ENCODE measurements around the gene TSEN15. TPM values are rescaled to one million over a fixed set of nuclear protein-coding genes. Genes with fewer than 3 reads are reported as not detected.

The TSEN15 gene
- total RNA-seq, 1 donor from 2014 or later = 32.9 TPM

GRCh38 chr1:184052194-184052559 is 647 bp downstream of the TSEN15 start:
- TF ChIP-seq CTCF (conservative IDR thresholded peaks at IDR 0.05; ENCODE audit: low read depth, low read length) = no peak

DNA sequence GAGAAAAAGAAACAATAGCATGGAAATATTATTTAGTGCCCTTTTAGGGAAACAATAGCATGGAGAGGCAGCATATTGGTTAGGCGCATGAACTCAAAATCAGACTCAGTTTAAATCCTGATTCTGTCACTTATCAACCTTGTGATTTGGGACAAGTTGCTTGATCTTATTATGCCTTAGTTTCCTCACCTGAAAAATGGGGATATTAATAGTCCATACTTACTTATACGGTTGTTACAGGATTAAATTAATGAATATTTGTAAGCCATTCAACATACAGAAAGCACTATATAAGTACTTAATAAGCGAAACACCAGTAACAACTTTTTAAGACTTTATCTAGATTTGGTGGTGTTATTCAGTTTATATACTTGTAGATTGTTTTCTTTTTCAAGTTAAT is 1.2 kb downstream of the TSEN15 start:
- peak overlapping the region; percentile 94 for H3K4me3 ChIP-seq (ENCODE audit: low read depth, low read length)
- no peak for TF ChIP-seq CTCF (conservative IDR thresholded peaks at IDR 0.05; ENCODE audit: low read depth, low read length)
- no peak for DNase-seq (ENCODE audit: low read depth)

More at GRCh38 chr1:184052194-184052559, 647 bp downstream of the TSEN15 start:
- peak overlapping the region; percentile 94 for H3K4me3 ChIP-seq (ENCODE audit: low read depth, low read length)
- no peak for DNase-seq (ENCODE audit: low read depth)

DNA sequence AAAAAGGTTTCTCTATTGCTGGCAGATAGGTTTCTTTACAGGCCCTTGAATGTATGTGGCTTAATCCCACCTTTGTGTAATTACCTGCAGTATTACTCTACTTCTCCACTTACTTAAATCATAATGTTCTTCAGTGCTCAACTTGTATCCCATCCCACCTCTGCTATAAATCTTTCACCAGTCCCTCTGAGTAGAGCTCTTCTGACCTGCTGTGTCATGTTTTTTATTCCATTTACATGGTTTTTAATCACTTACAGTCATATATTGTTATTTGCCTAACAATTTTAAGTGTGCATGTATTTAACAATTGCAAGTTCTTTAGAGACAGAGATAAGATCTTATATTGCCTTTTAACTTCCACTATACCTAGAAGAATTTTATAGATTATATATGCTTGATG is 2.4 kb downstream of the TSEN15 start:
- no peak overlapping the region for H3K4me3 ChIP-seq (ENCODE audit: low read depth, low read length)
- no peak for DNase-seq (ENCODE audit: low read depth)
- no peak for TF ChIP-seq CTCF (conservative IDR thresholded peaks at IDR 0.05; ENCODE audit: low read depth, low read length)

- no peak overlapping the region for H3K4me3 ChIP-seq (ENCODE audit: low read depth, low read length)
- peak; percentile 29 for DNase-seq (ENCODE audit: low read depth)
- no peak for TF ChIP-seq CTCF (conservative IDR thresholded peaks at IDR 0.05; ENCODE audit: low read depth, low read length)
Measured at GRCh38 chr1:184056921-184057555, 5.5 kb downstream of the TSEN15 start.

- DNase-seq (ENCODE audit: low read depth) = no peak
- TF ChIP-seq CTCF (conservative IDR thresholded peaks at IDR 0.05; ENCODE audit: low read depth, low read length) = no peak
- H3K4me3 ChIP-seq (ENCODE audit: low read depth, low read length) = no peak overlapping the region
Measured at GRCh38 chr1:184059887-184060286, 8.4 kb downstream of the TSEN15 start.

- no peak overlapping the region for H3K4me3 ChIP-seq (ENCODE audit: low read depth, low read length)
- DNase-seq (ENCODE audit: low read depth) = no peak
- TF ChIP-seq CTCF (conservative IDR thresholded peaks at IDR 0.05; ENCODE audit: low read depth, low read length) = no peak
Measured at GRCh38 chr1:184060316-184060715, 8.8 kb downstream of the TSEN15 start.

GRCh38 chr1:184061396-184062003 is 10.0 kb downstream of the TSEN15 start:
- no peak overlapping the region for H3K4me3 ChIP-seq (ENCODE audit: low read depth, low read length)
- DNase-seq (ENCODE audit: low read depth) = peak; percentile 23
- TF ChIP-seq CTCF (conservative IDR thresholded peaks at IDR 0.05; ENCODE audit: low read depth, low read length) = no peak
